Transverse colon (tissue), 4 donors: ENCODE data around the gene MMP25.

Experiments used
- EP300 ChIP-seq: sonication (generic); formaldehyde crosslinking; IDR thresholded peaks from one replicate; pipeline ENCODE4 v1.6.1; 2017; ENCODE audit warnings: antibody characterized with exemption, low read depth
- POLR2A ChIP-seq: fragments of 450-650 bp; IDR thresholded peaks from one replicate; pipeline ENCODE4 v1.6.1; 2016; ENCODE audit warnings: antibody characterized with exemption, mild to moderate bottlenecking, moderate library complexity
- POLR2AphosphoS5 ChIP-seq, 3 donors: sonication (generic); formaldehyde crosslinking; IDR thresholded peaks; one replicate each; pipeline ENCODE4 v1.6.1; 2016; ENCODE audit warnings: antibody characterized with exemption in 3 of 3
- TF ChIP-seq, protein P1 (sequence below), 5 experiments: fragments of 200-600 bp in 3 of 5; fragments of 450-650 bp in 2 of 5; sonication (generic) in 3 of 5; IDR thresholded peaks; 1 replicate in 2 of 5; 2 replicates in 3 of 5; pipeline ENCODE4 v1.5.1; 2016 to 2017; ENCODE audit warnings: antibody characterized with exemption in 5 of 5, inconsistent platforms in 3 of 5, mild to moderate bottlenecking in 2 of 5, moderate library complexity in 1 of 5

DNA sequence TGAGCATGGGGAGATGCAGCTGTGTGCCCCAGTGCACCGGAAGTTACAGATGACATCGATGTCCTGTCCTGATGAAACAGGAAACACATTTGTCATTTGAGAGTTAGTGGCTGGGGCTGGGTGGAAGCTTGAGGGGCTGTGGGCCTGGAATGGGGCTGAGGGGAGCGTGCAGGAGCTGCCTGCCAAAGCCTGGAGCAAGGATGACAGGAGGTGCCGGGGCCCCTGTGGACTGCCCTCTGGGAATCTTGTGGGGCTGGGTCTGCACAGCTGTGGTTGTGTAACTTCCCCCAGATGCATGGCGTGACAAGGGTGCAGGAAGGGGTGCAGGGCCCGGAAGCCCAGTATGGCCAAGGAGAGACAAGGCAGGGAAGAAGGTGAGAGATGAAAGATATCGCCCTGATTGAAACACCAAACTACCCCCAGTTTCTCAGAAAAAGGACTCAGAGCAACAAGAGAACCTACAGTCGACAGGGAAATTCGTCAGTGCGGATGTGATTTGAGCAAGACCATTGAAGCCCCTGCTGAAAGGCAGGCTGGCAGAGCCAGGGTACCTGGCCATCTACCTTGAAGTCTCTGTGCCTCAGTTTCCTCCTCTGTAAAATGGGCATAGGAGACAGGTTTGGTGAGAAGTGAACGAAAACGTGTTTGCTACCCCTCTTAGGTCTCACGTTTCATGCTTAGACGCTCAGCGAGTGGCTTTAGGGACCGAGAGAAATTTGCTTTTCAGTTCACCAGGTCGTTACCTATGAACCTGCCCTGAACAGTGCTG lies 8.8 kb downstream of the MMP25 start:
- TF ChIP-seq, protein P1, sequence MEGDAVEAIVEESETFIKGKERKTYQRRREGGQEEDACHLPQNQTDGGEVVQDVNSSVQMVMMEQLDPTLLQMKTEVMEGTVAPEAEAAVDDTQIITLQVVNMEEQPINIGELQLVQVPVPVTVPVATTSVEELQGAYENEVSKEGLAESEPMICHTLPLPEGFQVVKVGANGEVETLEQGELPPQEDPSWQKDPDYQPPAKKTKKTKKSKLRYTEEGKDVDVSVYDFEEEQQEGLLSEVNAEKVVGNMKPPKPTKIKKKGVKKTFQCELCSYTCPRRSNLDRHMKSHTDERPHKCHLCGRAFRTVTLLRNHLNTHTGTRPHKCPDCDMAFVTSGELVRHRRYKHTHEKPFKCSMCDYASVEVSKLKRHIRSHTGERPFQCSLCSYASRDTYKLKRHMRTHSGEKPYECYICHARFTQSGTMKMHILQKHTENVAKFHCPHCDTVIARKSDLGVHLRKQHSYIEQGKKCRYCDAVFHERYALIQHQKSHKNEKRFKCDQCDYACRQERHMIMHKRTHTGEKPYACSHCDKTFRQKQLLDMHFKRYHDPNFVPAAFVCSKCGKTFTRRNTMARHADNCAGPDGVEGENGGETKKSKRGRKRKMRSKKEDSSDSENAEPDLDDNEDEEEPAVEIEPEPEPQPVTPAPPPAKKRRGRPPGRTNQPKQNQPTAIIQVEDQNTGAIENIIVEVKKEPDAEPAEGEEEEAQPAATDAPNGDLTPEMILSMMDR (IDR thresholded peaks at IDR 0.05): no peak
- TF ChIP-seq POLR2A (no peak), POLR2AphosphoS5 (IDR thresholded peaks at IDR 0.05) (no peak), EP300 (no peak)
